Epithelial cell of proximal tubule (primary cell): Measurements from ENCODE around the gene C15orf61. TPM values are rescaled to one million over a fixed set of nuclear protein-coding genes. Genes with fewer than 3 reads are reported as not detected.

ENCODE experiments used
- DNase-seq: peaks from one replicate; pipeline ENCODE4 v3.0.0-alpha.2; 2011; ENCODE audit warnings: low read depth
- H3K4me3 ChIP-seq: 2 replicates; pipeline ENCODE4 v1.5.1; 2011; ENCODE audit warnings: low read depth, mild to moderate bottlenecking, low read length
- CTCF ChIP-seq: conservative IDR thresholded peaks from 2 replicates; pipeline ENCODE4 v1.5.1; 2012; ENCODE audit warnings: low read depth, mild to moderate bottlenecking, low read length
- total RNA-seq: library from RNA; depleted of rRNA; stranded (reverse); fragments of >200 nt; gene quantifications from 2 replicates; pipeline ENCODE4 v1.2.3, GENCODE V29; 2015

Gene C15orf61
- total RNA-seq = 2.0 and 4.1 TPM in 2 replicates

DNA sequence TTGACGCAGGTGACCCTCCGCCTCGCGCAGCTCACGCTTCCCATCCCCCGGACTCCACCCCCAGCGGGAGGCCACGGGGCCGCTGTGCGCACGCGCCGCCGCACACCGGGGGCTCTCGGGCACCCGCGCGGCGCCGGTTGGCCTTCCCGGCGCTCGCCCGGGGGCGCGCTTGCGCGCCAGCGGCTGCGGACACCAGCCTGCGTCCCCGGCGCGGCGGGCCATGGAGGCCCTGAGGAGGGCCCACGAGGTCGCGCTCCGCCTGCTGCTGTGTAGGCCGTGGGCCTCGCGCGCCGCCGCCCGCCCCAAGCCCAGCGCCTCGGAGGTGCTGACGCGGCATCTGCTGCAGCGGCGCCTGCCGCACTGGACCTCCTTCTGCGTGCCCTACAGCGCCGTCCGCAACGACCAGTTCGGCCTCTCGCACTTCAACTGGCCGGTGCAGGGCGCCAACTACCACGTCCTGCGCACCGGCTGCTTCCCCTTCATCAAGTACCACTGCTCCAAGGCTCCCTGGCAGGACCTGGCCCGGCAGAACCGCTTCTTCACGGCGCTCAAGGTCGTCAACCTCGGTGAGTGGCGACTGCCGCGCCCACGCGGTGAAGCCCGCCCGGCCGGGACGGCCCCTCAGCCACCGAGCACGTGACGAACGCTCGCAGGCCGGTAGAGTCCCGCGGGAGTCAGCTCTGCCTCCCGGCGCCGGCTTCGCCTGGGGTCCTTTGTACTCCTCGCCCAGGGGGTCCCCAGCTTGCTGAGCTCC, at the start of gene C15orf61:
C15orf61 (plus strand) TSS at position 103 of the 754 bp plus-strand sequence; CDS start at position 221, 118 bp downstream.
- DNase-seq = no peak
- no peak for TF ChIP-seq CTCF

GRCh38 chr15:67472957-67473356, 48.0 kb upstream of the C15orf61 start:
- no peak for TF ChIP-seq CTCF
- DNase-seq = no peak
- H3K4me3 ChIP-seq = no peak overlapping the region

More for the DNA sequence above, at the start of gene C15orf61:
- peak within 1 kb of the TSS; percentile 82 for H3K4me3 ChIP-seq

DNA sequence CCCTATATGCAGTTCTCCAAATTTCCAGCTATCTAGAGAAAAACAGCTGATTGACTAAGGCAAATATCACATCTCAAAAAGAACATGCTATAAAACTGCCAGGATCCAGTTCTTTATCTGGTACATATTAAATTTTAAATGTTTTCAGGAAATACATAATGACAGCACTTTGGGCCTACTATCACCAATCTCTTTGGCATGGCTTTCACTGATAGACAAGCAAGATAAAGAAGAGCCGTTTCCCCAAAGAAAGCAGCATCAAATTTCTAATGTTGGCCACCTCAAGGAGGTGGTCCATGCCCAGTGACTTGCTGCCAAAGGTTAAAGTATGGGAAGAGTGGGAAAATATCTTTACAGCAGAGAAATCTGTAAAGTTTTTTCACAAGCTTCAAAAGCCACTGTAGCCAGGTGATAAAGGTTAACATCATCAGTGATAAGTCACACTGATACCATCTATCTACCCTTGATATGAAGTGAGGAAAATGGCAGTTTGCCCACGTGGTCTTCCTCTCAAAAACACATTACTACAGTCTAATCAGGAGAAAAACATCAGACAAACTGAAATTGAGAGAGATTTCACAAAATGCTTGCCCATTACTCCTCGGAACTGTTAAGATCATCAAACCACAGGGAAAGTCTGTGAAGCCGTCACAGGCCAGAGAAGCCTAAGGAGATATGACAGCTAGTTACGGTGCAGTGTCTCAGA, 46.4 kb upstream of the C15orf61 start:
- no peak overlapping the region for H3K4me3 ChIP-seq
- DNase-seq = no peak
- TF ChIP-seq CTCF = no peak

- DNase-seq = no peak
- H3K4me3 ChIP-seq = no peak overlapping the region
- no peak for TF ChIP-seq CTCF
These were observed 41.0 kb upstream of the C15orf61 start for GRCh38 chr15:67479781-67480505.

DNA sequence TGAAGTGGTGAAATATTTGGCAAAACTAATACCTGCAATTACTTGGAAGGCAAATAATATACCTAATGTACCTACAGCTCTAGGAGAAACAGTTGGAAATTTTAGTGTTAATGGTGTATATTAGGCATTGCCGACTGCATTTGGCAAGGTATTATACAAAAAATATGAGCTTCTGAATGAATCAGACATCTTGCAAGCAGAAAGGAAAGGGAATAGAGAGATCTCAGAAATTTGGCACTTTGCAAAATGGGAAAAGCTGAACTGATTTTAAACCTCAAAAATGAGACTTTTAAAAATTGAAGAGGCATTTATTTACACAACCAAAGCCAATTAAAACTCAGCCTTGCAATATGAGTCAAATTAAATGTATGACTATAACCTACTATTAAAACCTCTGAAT, 40.2 kb upstream of the C15orf61 start:
- DNase-seq = no peak
- no peak for TF ChIP-seq CTCF
- H3K4me3 ChIP-seq = no peak overlapping the region

GRCh38 chr15:67481680-67482079, 39.3 kb upstream of the C15orf61 start:
- DNase-seq = no peak
- no peak overlapping the region for H3K4me3 ChIP-seq
- no peak for TF ChIP-seq CTCF
